Measurements from ENCODE around the gene FN1.

- TF ChIP-seq, protein P1, sequence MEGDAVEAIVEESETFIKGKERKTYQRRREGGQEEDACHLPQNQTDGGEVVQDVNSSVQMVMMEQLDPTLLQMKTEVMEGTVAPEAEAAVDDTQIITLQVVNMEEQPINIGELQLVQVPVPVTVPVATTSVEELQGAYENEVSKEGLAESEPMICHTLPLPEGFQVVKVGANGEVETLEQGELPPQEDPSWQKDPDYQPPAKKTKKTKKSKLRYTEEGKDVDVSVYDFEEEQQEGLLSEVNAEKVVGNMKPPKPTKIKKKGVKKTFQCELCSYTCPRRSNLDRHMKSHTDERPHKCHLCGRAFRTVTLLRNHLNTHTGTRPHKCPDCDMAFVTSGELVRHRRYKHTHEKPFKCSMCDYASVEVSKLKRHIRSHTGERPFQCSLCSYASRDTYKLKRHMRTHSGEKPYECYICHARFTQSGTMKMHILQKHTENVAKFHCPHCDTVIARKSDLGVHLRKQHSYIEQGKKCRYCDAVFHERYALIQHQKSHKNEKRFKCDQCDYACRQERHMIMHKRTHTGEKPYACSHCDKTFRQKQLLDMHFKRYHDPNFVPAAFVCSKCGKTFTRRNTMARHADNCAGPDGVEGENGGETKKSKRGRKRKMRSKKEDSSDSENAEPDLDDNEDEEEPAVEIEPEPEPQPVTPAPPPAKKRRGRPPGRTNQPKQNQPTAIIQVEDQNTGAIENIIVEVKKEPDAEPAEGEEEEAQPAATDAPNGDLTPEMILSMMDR (IDR thresholded peaks at IDR 0.05), result no peak
- no peak for TF ChIP-seq POLR2A (IDR thresholded peaks at IDR 0.05)
- TF ChIP-seq POLR2AphosphoS5 (IDR thresholded peaks at IDR 0.05), result no peak
These were observed 11.8 kb upstream of the FN1 start for GRCh38 chr2:215447673-215448081.

All from prostate gland (tissue), 2 donors.